CD4-positive, alpha-beta T cell treated with Interleukin-15 for 4 hours (primary cell): ENCODE results near the gene GINS2.

Source experiments
- DNase-seq: peaks from one replicate; pipeline ENCODE4 v3.0.0-alpha.2; 2020; ENCODE audit warnings: low spot score

The GINS2 gene

GRCh38 chr16:85716022-85716679, 27.4 kb upstream of the GINS2 start:
- DNase-seq = no peak

GRCh38 chr16:85715169-85716021, 26.6 kb upstream of the GINS2 start:
- DNase-seq = no peak

GRCh38 chr16:85712801-85713200, 24.0 kb upstream of the GINS2 start:
- DNase-seq = no peak

- no peak for DNase-seq
These were observed 23.3 kb upstream of the GINS2 start for GRCh38 chr16:85711982-85712587.

- DNase-seq = no peak
These were observed 22.0 kb upstream of the GINS2 start for GRCh38 chr16:85710732-85711131.

- no peak for DNase-seq
These were observed 21.2 kb upstream of the GINS2 start for GRCh38 chr16:85709766-85710585.

- no peak for DNase-seq
These were observed 19.6 kb upstream of the GINS2 start for GRCh38 chr16:85708338-85708737.

- no peak for DNase-seq
These were observed 18.9 kb upstream of the GINS2 start for GRCh38 chr16:85707528-85708095.

GRCh38 chr16:85706449-85707034, 17.8 kb upstream of the GINS2 start:
- no peak for DNase-seq

- DNase-seq = no peak
These were observed 16.4 kb upstream of the GINS2 start for GRCh38 chr16:85704900-85705846.

GRCh38 chr16:85704011-85704410, 15.3 kb upstream of the GINS2 start:
- DNase-seq = no peak

- DNase-seq = no peak
These were observed 10.9 kb upstream of the GINS2 start for GRCh38 chr16:85699628-85700027.

GRCh38 chr16:85698935-85699558, 10.3 kb upstream of the GINS2 start:
- no peak for DNase-seq

GRCh38 chr16:85698459-85698891, 9.7 kb upstream of the GINS2 start:
- DNase-seq = no peak

GRCh38 chr16:85697431-85697830, 8.7 kb upstream of the GINS2 start:
- no peak for DNase-seq

GRCh38 chr16:85696781-85697180, 8.0 kb upstream of the GINS2 start:
- DNase-seq = no peak

- DNase-seq = no peak
These were observed 6.7 kb upstream of the GINS2 start for GRCh38 chr16:85695196-85696128.

- DNase-seq = no peak
These were observed 1.8 kb upstream of the GINS2 start for GRCh38 chr16:85690469-85691064.
